Measurements from ENCODE around the gene SUSD4. TPM values are rescaled to one million over a fixed set of nuclear protein-coding genes. Genes with fewer than 3 reads are reported as not detected.

Gene SUSD4
- total RNA-seq, 1 experiment from 2014 or later, result 3.5 TPM

- Mint-ChIP-seq H3K27me3 (ENCODE audit: low read depth) (peaks cover 24% of the 10 kb centered on the region), H3K4me3 (no peak overlapping the region), H3K27ac (no peak overlapping the region; a peak in 1 of 7 replicates), H3K36me3 (ENCODE audit: insufficient read depth in 1 of 3, low read depth in 3 of 3) (peaks cover 4 to 6% (median 5%) of the 10 kb centered on the region in 3 experiments), H3K4me1 (no peaks in the 10 kb centered on the region), H3K9me3 (peaks cover 11 to 14% of the 10 kb centered on the region in 2 experiments)
- no peak overlapping the region for H3K14ac ChIP-seq (ENCODE audit: insufficient read depth, low read length)
- no peak overlapping the region for H3K9ac ChIP-seq (ENCODE audit: extremely low read depth, insufficient read length, low read length)
- no peak overlapping the region for H2BK20ac ChIP-seq (ENCODE audit: low read depth, low read length, poor library complexity, severe bottlenecking)
- H3K9me3 ChIP-seq (ENCODE audit: control insufficient read depth, low read depth, low read length), result peaks cover 10% of the 10 kb centered on the region
- H2BK15ac ChIP-seq (ENCODE audit: low read depth, low read length), result no peak overlapping the region
- no peak overlapping the region for H3K23ac ChIP-seq (ENCODE audit: insufficient read length, low read depth, low read length)
- no peak overlapping the region for H4K5ac ChIP-seq (ENCODE audit: insufficient read length, low read depth, low read length)
- no peaks in the 10 kb centered on the region for H3K4me1 ChIP-seq (ENCODE audit: insufficient read depth, low read length)
- no peak overlapping the region for H2AFZ ChIP-seq (ENCODE audit: low read length)
- no CpG with 5 or more reads among the region's 26 CpGs for WGBS (ENCODE audit: extremely low coverage, insufficient read length, low lambda C conversion rate)
- no peak overlapping the region for H3K56ac ChIP-seq (ENCODE audit: insufficient read length, low read depth, low read length)
- no peaks in the 10 kb centered on the region for H3K79me1 ChIP-seq (ENCODE audit: insufficient read depth, low read depth, low read length, poor library complexity, severe bottlenecking)
- H2AK5ac ChIP-seq (ENCODE audit: insufficient read length, low read length), result no peak overlapping the region
- no peak overlapping the region for H4K91ac ChIP-seq (ENCODE audit: insufficient read length, low read depth, low read length)
- H3K27me3 ChIP-seq (ENCODE audit: insufficient read depth, low read length), result no peaks in the 10 kb centered on the region
- H4K20me1 ChIP-seq (ENCODE audit: control insufficient read depth, insufficient read depth, insufficient read length), result no peaks in the 10 kb centered on the region
- no peaks in the 10 kb centered on the region for H3K79me2 ChIP-seq (ENCODE audit: insufficient read depth, low read length)
- H3K27ac ChIP-seq (ENCODE audit: insufficient read length, low read depth, low read length), result no peak overlapping the region
- H2BK12ac ChIP-seq (ENCODE audit: insufficient read length, low read depth, low read length), result no peak overlapping the region
- no peak overlapping the region for H3T11ph ChIP-seq (ENCODE audit: low read length)
- DNase-seq, result peak; percentile 16
- no peak for TF ChIP-seq CTCF (conservative IDR thresholded peaks at IDR 0.05)
- H2BK120ac ChIP-seq (ENCODE audit: low read depth, low read length, poor library complexity, severe bottlenecking), result no peak overlapping the region
- H2BK5ac ChIP-seq (ENCODE audit: insufficient read length, low read length), result no peak overlapping the region
- H3K4me2 ChIP-seq (ENCODE audit: insufficient read depth, insufficient read length, low read length), result no peak overlapping the region
- H4K8ac ChIP-seq (replicated peaks; ENCODE audit: insufficient read length, low read depth, low read length), result no peak overlapping the region
- H3K18ac ChIP-seq (ENCODE audit: insufficient read length, low read depth, low read length), result no peak overlapping the region
- H3K23me2 ChIP-seq (ENCODE audit: insufficient read length, low read depth, low read length, poor library complexity, severe bottlenecking), result no peaks in the 10 kb centered on the region
- no peak overlapping the region for H3K4ac ChIP-seq (ENCODE audit: low read depth, low read length)
Observed at GRCh38 chr1:223223091-223223995, 140.6 kb downstream of the SUSD4 start.
